Posterior cingulate gyrus (tissue), 11 donors: ENCODE results near the gene TTC9C.

Experiments used
- DNase-seq, 10 donors: peaks; one replicate each; pipeline versions ENCODE4 v3.0.0 to v3.0.0-alpha.2; 2020 to 2021; ENCODE audit warnings: mixed read lengths in 3 of 10
- intact Hi-C: fragments of 100-400 bp; cut with DNase I; formaldehyde crosslinking; loops from one replicate; pipeline ENCODE4 v1.15.1; 2023

The TTC9C gene

GRCh38 chr11:62786318-62787004 lies 58.2 kb downstream of the TTC9C start:
- intact Hi-C loops: loop anchor here (1.0 to 5.0 kb wide), 4 partner anchors 14 to 96 kb away; partner anchors contain the start of gene SLC3A2

GRCh38 chr11:62787005-62787759 lies 58.9 kb downstream of the TTC9C start, which contains the start of gene TMEM179B:
Gene TMEM179B, plus strand, starts transcription at chr11:62787402. Its CDS starts 30 bp downstream, at chr11:62787432.
- intact Hi-C loops: loop anchor here (5.0 kb wide), 2 partner anchors 55 to 95 kb away; partner anchors contain the start of gene SLC3A2
- peak; percentile 97 to 100 (median 99) for DNase-seq

More at GRCh38 chr11:62786318-62787004, 58.2 kb downstream of the TTC9C start:
- DNase-seq: peak; percentile 74 to 98 (median 82)
